Tongue (tissue), 2 donors: ENCODE results near the gene ARHGAP1. TPM values are rescaled to one million over a fixed set of nuclear protein-coding genes. Genes with fewer than 3 reads are reported as not detected.

Experiments
- DNase-seq: peaks from one replicate; pipeline ENCODE4 v3.0.0-alpha.2; 2015
- total RNA-seq: library from RNA; depleted of rRNA; stranded (reverse); fragments of >200 nt; gene quantifications from one replicate; pipeline ENCODE4 v1.2.3, GENCODE V29; 2014

Gene ARHGAP1
- total RNA-seq, 1 donor from 2014 or later: 23.4 TPM

GRCh38 chr11:46639197-46639839 lies 61.1 kb downstream of the ARHGAP1 start:
- no peak for DNase-seq

- no peak for DNase-seq
Measured at GRCh38 chr11:46637546-46637945, 62.9 kb downstream of the ARHGAP1 start.

- no peak for DNase-seq
Measured at GRCh38 chr11:46635557-46636139, 64.8 kb downstream of the ARHGAP1 start.

- no peak for DNase-seq
Measured at GRCh38 chr11:46633291-46634217, 66.9 kb downstream of the ARHGAP1 start.

GRCh38 chr11:46632502-46632901 lies 67.9 kb downstream of the ARHGAP1 start:
- DNase-seq: no peak

GRCh38 chr11:46631676-46632075 lies 68.7 kb downstream of the ARHGAP1 start:
- no peak for DNase-seq

- no peak for DNase-seq
Measured at GRCh38 chr11:46630237-46630636, 70.2 kb downstream of the ARHGAP1 start.

- DNase-seq: no peak
Measured at GRCh38 chr11:46628961-46629360, 71.5 kb downstream of the ARHGAP1 start.

Other genes with a start within 250 kb of the ARHGAP1 start
- gene AMBRA1, start 106.6 kb downstream of the ARHGAP1 start, total RNA-seq: 27.8 TPM
- 1.0 TPM for gene HARBI1, start 83.4 kb downstream of the ARHGAP1 start, total RNA-seq
- gene ATG13, start 83.1 kb downstream of the ARHGAP1 start, total RNA-seq: 56.8 TPM
- 8.2 TPM for gene ZNF408, start 412 bp upstream of the ARHGAP1 start, total RNA-seq
- gene F2, start 18.6 kb upstream of the ARHGAP1 start, total RNA-seq: not detected
- 65.5 TPM for gene CKAP5, start 145.7 kb upstream of the ARHGAP1 start, total RNA-seq
- 57.2 TPM for gene LRP4, start 217.9 kb upstream of the ARHGAP1 start, total RNA-seq
- gene CSTPP1, start 236.1 kb upstream of the ARHGAP1 start, total RNA-seq: 15.2 TPM